Muscle of back (tissue), 13 donors: ENCODE data around the gene NFATC3. TPM values are rescaled to one million over a fixed set of nuclear protein-coding genes. Genes with fewer than 3 reads are reported as not detected.
A peak's percentile ranks its signal among the peaks of the same experiment; 100 is the strongest.

Source experiments
- DNase-seq, 3 donors: peaks; one replicate each; pipeline versions ENCODE4 v3.0.0 to v3.0.0-alpha.2; 2013
- long read RNA-seq, 9 donors: transcript quantifications; one replicate each; lab custom pipeline, GENCODE V29; 2026
- polyA plus RNA-seq, 10 donors: library from polyadenylated mRNA; unstranded; fragments of 120-200 nt; gene quantifications; one replicate each; pipeline ENCODE4 v1.2.1, GENCODE V29; 2013; ENCODE audit not compliant: insufficient read length in 10 of 10

The NFATC3 gene
- 10 to 100 TPM; 24.3 to 30.9 (median 27.0) TPM for polyA plus RNA-seq
- long read RNA-seq, donor 1, full-length matches to known transcripts = 2 of 7 reads
- long read RNA-seq, donor 1, partial matches to known transcripts = 5 of 7 reads
- long read RNA-seq, donor 1, other reads (novel, unspliced or antisense) = 0 of 7 reads
- long read RNA-seq, donor 2, partial matches to known transcripts = 0 of 3 reads
- long read RNA-seq, donor 2, other reads (novel, unspliced or antisense) = 0 of 3 reads
- long read RNA-seq, donor 3 = 0 reads
- long read RNA-seq, donor 4, full-length matches to known transcripts = 3 of 8 reads
- long read RNA-seq, donor 4, partial matches to known transcripts = 5 of 8 reads
- long read RNA-seq, donor 4, other reads (novel, unspliced or antisense) = 0 of 8 reads
- long read RNA-seq, donor 5, partial matches to known transcripts = 11 of 12 reads
- long read RNA-seq, donor 5, other reads (novel, unspliced or antisense) = 0 of 12 reads
- long read RNA-seq, donor 6, full-length matches to known transcripts = 4 of 4 reads
- long read RNA-seq, donor 6, partial matches to known transcripts = 0 of 4 reads
- long read RNA-seq, donor 6, other reads (novel, unspliced or antisense) = 0 of 4 reads
- long read RNA-seq, donor 7, full-length matches to known transcripts = 6 of 6 reads
- long read RNA-seq, donor 7, partial matches to known transcripts = 0 of 6 reads
- long read RNA-seq, donor 7, other reads (novel, unspliced or antisense) = 0 of 6 reads
- long read RNA-seq, donor 8 = 0 reads
- long read RNA-seq, donor 9, partial matches to known transcripts = 0 of 1 reads
- long read RNA-seq, donor 9, other reads (novel, unspliced or antisense) = 0 of 1 reads

DNA sequence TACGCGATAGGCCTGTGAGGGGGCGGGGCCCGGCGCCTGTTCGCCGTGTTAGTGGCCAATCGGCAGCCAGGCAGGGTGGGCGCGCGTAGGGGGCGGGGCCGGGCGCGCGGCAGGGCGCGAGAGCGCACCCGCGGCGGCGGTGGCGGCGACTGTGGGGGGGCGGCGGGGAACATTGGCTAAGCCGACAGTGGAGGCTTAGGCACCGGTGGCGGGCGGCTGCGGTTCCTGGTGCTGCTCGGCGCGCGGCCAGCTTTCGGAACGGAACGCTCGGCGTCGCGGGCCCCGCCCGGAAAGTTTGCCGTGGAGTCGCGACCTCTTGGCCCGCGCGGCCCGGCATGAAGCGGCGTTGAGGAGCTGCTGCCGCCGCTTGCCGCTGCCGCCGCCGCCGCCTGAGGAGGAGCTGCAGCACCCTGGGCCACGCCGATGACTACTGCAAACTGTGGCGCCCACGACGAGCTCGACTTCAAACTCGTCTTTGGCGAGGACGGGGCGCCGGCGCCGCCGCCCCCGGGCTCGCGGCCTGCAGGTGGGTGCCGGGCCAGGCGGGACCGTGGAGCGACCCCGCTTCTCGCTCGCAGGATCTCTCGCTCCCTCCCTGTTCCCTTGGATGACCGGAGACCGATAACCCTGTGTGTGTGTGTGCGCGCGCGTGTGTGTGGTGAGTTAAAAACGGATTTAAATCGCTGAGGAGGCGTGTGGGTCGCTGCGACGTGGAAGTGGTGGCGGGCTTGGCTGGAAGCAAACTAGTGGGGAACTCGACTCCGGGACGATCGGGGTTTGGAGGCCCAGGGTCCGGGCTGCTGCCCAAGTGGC, at the start of gene NFATC3:
NFATC3 (plus strand) TSS at position 112 of the 813 bp plus-strand sequence; CDS start at position 424, 312 bp downstream.
- DNase-seq = peak; percentile 97 to 99 (median 97)

DNA sequence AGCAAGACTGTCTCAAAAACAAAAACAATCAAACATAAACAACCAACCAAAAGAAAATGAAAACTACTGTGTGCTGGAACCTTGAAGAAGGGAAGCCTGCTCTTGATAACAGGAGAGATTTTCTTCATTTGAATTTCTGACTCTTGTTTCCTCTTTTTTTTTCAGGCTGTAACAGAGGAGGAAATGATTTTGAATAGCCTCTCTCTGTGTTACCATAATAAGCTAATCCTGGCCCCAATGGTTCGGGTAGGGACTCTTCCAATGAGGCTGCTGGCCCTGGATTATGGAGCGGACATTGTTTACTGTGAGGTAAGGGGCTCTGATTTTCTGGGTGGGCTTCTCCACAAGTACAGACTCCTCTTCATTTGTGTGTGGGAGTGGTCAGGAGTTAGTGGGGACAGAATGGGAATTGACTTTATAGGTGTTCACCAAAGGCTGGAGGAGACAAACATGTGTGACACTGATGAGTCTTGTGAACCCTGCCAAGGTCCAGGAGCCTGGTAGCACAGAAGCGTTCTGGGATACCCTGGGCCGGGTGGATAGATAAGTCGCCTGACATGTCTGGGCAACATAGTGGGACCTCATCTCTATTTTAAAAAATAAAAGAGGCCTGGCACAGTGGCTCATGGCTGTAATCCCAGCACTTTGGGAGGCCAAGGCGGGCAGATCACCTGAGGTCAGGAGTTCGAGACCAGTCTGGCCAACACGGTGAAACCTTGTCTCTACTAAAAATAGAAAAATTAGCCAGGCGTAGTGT, 47.2 kb upstream of the NFATC3 start:
- no peak for DNase-seq

DNA sequence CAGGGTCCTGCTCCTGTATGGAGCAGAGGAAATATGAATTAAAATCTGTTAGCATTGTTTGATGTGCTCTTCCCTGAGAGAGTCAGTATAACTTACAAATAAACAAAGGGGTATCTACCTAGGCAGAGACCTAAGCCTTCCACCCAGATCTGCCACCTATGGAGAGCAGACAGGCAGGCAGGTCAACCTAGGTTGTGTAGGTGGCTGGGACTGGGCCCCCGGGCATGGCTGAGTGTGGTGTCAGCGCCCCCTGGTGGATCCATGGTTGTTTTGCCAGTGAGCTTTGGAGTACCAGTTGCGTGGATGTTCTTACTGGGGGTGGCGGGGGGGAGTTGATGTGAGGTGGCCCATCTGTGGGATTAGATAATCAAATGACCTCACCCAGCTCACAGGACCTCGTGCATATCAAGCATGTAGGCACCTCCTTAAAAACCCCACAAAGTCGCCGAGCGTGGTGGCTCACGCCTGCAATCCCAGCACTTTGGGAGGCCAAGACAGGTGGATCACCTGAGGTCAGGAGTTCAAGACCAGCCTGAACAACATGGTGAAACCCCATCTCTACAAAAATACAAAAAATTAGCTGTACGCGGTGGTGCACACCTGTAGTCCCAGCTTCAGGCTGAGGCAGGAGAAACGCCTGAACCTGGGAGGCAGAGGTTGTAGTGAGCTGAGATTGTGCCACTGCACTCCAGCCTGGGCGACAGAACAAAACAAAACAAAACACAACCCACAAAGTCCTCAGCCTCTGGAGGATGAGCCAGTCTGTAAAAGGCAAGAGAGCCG, 44.5 kb upstream of the NFATC3 start:
- peak; percentile 39 to 74 (median 63) for DNase-seq

DNA sequence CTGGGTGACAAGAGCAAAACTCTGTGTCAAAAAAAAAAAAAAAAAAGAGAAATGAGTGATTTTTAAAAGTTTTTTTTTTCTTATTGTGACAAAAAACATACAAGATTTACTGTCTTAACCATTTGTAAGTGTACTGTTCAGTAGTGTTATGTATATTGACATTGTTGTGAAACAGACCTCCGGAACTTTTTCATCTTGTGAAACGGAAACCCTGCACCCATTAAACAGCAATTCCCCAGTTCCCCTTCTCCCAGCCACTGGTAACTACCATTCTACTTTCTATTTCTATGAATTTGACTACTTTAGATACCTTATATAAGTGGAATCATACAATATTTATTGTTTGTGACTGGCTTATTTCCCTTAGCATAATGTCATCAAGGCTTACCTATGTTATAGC, 43.4 kb upstream of the NFATC3 start:
- no peak for DNase-seq

DNA sequence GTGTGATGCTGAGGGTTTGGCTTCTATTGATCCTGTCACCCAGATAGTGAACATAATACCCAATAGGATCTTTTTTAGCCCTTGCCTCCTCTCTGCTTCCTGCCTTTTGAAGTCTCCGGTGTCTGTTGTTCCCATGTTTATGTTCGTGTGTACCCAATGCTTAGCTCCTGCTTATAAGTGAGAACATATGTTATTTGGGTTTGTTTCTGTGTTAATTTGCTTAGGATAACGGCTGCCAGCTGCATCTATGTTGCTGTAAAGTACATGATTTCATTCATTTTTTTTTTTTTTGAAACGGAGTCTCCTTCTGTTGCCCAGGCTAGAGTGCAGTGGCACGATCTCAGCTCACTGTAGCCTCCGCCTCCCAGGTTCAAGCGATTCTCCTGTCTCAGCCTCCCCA, 39.1 kb upstream of the NFATC3 start:
- DNase-seq = no peak

DNA sequence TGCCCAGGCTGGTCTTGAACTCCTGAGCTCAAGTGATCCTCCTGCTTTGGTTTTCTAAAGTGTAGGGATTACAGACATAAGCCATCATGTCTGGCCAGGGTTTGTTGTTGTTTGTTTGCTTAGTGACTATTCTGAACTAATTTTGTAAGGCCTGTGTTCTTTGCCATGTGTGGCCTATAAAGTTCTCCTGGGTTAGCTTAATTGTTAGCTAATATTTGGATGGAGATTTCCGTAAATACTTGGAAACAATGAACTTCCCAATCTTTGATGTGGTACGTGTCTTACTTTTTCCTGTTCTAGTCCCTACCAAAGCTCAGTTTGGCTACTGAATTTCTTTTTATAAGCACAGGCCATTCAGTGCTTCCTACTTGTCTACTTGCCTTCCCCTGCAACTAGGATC, 37.2 kb upstream of the NFATC3 start:
- DNase-seq = no peak

DNA sequence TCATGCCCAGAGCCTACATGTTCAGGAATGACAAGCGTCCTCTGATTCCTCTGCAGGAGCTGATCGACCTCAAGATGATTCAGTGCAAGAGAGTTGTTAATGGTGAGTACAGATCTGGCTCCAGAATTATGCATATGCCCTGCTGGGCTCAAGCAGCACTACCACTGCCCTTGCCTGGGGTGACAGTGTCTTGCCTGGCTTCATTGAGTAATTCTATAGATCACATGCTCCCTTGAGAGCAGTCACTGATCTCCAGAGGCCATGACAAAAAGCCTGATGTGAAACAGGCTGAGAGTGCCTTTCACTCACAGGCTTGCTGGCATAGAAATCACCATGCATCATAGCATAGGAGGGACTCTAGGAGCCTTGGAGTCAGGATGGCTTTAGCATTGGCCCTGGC, 35.7 kb upstream of the NFATC3 start:
- DNase-seq = no peak

DNA sequence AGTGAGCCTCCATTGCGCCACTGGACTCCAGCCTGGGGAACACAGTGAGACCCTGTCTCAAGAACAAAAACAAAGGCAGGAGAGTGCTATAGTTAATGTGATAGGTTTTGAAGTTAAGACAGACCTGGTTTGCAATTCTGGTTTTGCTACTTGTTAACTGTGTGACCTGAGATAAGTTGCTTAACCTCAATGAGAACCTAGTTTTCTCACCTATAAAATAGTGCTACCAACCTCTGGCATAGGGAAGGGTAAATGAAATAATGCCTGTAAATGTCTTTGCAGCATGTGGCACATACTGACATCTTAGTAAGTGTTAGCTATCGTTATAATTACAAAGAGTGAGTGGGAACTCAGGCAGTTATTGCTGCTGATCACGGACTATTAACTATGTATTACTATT, 29.8 kb upstream of the NFATC3 start:
- no peak for DNase-seq

DNA sequence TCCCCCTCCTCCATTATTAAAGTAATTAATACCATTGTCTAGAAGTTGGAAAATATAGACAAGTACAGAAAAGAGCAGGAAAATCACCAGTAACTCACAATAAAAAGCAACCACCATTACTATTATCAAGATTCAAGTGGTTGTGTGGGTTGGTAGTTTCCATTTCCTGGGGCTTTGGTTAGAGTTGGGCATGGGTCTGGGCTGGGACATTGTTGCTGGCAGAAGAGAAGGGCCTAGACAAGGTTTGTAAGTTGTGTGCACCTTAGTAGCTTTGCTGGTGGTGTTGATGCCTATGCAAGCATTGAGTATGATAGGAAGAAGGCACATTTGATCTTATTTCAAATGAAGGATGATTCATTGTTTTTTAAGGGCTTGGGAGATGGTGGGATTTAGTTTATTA, 25.4 kb upstream of the NFATC3 start:
- no peak for DNase-seq

DNA sequence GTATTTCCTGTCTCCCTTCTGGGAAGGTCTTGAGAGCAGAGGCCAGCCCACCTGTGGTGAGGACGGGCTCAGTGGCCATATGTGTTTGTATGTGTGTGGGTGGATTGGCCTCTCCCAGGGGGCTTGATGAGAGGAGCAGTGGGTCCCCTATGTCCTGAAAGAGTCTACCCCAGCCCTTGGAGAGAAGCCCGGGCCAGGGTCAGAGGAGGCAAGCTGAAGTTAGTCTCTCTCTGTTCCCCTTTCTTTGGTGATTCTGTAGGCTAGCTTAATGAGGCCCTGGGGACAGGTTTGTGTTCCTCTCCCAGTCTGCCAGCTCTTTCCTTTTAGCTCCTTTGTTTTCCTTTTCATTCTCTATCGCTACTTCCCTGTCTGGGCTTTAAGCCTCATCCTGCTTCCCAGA, 23.8 kb upstream of the NFATC3 start:
- no peak for DNase-seq

DNA sequence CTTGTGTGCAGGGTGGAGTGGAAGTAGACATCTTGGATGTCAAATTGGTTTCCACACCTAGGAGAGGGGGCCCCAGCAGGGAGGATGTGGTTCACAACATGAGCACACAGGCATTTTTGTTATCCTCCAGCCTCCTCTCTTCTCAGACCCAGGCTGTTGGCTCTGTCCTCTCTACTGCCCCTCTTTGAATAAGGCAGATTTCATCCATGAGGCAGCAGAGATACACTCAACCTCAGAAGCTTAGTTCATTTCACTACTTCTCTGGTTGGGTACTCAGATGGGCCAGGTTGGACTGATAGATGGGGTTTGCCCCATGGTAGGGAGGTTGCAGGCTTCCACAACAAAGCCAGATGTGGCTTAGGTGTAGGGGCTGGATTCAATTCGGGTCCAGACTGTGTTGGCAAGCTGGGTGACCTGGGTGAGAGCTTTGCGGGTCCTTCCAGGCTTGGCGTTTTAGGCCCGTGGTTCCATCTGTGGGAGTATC, 22.2 kb upstream of the NFATC3 start:
- DNase-seq = no peak

DNA sequence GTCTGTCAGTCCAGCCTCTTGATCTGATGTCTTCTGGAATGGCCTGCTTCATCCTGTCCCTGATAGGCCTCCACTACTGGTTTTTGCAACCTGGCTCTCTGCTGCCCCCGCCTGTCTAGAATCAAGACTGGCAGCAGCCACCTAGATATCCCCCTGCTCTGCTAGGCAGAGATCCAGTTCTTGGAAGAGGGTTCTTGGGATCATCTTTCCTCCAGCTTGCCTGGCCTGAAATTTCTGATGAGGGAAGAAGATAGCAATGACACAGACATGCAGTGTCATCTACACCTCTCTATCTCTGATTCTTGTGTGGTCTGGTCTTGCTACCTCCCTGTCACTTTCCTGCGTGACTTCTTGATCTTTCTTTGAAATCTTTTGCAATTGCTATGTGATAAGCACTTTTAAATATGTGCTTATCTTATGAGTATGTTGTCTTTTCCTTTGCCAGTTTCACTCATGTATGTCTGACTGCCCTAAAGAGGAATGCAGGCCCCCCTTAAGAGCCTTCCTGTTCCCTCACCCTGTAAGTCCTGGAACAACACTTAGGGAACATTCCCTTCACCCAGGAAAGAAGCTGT, 20.3 kb upstream of the NFATC3 start:
- DNase-seq = peak; percentile 53 to 69 (median 62)

DNA sequence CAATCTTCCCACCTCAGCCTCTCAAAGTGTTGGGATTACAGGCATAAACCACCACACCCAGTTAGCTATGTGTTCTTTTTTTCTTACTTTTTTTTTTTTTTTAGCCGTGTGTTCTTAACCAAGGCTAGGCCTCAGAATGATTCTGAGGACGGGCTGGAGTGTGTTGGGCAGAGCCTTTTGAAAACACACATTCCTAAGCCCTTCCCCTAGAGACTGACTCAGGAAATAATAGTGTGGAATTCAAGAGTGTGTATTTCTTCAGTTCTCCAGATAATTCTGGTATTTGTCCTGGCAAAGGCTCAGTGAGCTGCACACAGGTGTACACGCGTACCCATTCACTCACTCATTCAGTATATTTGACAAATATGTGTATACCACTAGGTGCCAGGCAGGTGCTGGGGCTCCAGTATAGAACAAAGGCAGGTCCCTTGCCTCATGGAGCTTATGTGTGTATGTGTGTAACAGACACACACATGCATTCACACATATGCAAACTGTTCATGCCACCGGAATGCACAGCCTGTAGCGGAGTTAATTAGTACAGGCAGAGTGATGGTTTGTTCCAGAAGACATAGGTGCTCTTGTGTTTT, 19.4 kb upstream of the NFATC3 start:
- peak in 1 of 3 donors; percentile 45 for DNase-seq

DNA sequence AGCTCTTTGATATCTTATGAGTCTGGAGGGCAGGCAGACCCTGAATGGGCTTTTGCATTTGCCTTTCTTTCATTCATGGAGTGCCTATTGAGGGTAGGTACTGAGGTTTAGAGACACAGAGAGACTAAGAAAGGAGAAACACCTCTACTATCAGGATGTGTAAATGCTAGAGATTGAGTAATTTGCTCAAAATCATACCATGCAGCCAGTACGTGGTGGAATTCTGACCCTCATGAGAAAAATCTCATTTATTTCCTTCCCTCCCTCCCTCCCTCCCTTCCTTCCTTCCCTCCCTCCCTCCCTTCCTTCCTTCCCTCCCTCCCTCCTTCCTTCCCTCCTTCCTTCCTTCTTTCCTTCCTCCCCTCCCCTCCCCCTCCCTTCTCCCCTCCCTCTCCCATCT, 18.4 kb upstream of the NFATC3 start:
- no peak for DNase-seq

DNA sequence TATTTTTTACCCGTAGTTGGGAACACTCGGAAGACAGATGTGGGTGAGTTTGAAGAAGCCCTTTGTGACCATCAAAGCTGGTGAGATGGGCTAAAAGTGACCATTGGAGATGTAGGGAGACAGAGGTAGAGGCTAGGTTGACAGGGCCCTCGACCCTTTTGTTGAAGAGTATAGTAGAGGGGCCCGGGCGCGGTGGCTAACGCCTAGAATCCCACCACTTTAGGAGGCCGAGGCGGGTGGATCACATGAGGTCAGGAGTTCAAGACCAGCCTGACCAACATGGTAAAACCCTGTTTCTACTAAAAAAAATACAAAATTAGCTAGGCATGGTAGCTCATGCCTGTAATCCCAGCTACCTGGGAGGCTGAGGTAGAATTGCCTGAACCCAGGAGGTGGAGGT, 16.2 kb upstream of the NFATC3 start:
- DNase-seq = no peak

DNA sequence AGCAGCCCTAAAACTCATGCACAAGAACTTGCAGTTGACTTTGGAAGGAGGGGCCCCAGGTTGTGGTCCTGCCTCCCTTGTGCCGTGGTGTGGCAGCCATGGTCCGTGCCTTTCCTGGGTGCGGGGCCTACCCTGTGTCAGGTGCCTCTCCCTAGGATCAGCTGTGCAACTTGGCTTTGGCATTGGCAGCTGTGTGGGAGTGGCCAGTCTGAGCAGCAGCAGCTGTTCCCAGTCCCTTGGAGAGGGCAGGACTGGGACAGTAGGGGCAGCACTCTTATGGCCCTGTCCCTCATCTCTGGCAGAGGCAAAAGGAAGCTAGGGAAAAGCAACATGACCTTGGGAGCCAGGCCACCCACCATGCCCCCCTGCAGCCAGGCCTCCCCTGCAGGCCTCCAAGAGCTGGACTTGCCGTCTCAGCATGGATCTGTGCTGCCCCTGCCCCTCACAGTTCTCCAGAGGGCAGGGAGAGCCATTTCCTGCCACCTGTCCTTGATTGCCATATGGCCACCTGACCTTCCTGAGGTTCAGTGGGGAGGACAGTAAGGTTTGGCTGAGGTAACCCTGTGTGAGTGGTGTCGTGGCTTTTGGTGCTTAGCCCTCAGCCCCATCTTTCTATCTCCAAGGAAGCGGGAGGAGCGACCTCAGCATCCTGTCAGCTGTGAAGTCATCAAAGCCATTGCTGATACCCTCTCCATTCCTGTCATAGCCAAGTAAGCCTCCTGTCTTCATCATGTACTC, 15.5 kb upstream of the NFATC3 start:
- peak; percentile 64 to 77 (median 68) for DNase-seq

DNA sequence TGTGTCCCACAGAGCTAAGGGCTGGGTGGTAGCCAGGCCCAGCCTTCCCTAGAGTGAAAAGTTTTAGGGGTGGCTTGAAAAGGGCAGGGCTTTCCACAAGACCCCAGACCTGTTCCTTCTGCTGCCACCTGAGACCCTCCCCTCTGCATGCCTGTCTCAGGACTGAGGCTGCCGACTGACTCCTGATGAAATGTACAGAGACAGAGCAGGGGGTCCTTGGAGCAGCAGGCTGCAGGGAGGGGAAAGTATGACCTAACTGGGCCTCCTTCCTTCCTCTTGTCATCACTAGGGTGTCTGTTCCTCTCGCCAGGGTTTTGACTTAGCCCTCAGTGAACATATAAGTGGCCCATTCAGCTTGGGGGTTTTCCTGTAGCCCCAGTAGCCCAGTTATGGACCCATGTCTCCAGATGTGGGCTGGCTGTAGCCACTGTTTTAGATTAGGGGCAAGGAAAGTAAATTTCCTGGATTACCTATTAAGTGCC, 14.9 kb upstream of the NFATC3 start:
- no peak for DNase-seq

DNA sequence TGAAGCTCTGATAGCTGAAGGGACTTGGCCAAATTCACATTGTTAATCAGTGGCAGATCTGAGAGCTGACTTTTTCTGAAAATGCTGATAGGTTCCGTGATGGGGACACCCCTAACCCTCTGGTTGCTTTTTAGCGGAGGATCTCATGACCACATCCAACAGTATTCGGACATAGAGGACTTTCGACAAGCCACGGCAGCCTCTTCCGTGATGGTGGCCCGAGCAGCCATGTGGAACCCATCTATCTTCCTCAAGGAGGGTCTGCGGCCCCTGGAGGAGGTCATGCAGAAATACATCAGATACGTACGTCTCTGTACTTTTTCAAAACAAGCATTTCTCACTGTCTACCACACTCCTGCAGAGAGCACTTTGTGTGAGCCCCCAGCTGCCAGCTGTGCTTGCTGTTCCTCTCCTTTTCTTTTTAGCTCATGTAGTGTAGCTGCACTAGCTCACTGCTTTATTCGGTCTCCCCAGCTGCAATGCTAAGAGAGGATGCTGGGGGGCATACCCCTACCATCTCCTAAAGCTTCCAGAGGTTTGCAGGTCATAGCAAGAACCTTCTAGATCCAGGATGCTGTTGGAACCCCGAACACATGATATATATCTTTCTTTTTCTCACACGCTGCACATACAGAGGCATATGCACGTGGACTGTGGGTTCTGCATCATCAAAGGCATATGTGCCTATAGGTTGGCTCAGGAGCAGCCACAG, 14.2 kb upstream of the NFATC3 start:
- DNase-seq = no peak
